Fibroblast of skin of abdomen (primary cell): ENCODE data around the gene FAAP100.

Experiments
- DNase-seq: peaks from one replicate; pipeline ENCODE4 v3.0.0-alpha.2; 2013

The FAAP100 gene

DNA sequence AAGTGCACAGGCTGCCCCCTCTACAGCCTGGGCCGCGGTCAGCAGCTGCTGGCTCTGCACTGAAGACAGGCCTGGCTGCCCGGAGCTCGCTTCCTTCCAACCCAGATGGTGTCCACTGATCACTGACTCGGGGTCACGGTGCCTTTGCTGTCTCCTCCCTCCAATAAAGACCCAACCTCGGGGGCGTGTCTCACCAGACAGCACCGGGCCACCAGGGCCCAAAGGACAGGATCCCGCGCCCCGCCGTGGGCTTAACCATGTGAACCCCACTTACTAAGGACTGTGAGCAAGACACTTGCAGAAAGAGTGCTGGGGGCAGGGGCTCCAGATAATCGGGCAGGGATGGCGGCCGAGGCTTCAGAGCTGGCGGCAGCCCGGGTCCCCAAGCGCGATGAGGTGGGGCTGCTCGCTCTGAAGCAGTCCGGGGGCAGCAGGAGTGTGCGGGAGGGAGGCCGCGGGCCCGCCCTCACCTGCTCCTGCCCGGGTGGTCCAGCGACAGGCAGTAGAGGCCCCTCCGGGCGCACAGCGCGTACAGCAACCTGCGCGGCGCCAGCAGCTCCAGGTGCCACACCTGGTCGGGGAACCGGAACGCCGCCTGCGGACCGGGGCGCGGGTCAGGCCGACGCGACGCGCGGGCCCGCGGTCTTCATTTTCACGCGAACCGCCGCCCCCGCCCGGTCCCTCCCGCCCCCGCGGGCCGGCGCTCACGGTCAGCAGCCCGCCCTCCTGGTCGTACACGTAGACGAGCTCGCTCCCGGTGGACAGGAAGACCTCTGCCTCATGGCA lies 502 bp downstream of the FAAP100 start:
- DNase-seq: no peak

GRCh38 chr17:81550830-81551457 lies 1.2 kb downstream of the FAAP100 start:
- DNase-seq: no peak

GRCh38 chr17:81550285-81550684 lies 1.9 kb downstream of the FAAP100 start:
- DNase-seq: no peak

DNA sequence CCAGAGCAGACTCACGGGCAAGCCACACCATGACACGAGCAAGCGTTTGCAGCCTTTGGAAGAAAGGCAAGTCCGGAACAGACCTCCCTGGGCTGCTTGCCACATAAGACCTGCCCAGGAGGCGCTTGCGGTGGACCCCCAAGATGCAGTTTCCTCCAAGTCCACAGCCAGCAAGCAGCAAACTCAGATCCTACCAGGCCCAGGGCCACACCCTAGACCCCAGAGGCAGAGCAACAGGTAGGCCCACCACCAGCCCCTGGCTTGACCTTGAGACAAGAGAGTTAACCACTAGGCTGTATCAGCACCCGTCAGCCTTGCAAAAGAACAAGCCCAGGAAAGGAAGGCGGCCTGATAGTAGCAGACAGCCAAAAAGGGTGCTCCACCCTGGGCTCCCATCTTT lies 2.3 kb downstream of the FAAP100 start:
- DNase-seq: no peak

- no peak for DNase-seq
Observed at GRCh38 chr17:81549031-81549557, 3.1 kb downstream of the FAAP100 start.

GRCh38 chr17:81547614-81547982 lies 4.6 kb downstream of the FAAP100 start:
- DNase-seq: no peak

DNA sequence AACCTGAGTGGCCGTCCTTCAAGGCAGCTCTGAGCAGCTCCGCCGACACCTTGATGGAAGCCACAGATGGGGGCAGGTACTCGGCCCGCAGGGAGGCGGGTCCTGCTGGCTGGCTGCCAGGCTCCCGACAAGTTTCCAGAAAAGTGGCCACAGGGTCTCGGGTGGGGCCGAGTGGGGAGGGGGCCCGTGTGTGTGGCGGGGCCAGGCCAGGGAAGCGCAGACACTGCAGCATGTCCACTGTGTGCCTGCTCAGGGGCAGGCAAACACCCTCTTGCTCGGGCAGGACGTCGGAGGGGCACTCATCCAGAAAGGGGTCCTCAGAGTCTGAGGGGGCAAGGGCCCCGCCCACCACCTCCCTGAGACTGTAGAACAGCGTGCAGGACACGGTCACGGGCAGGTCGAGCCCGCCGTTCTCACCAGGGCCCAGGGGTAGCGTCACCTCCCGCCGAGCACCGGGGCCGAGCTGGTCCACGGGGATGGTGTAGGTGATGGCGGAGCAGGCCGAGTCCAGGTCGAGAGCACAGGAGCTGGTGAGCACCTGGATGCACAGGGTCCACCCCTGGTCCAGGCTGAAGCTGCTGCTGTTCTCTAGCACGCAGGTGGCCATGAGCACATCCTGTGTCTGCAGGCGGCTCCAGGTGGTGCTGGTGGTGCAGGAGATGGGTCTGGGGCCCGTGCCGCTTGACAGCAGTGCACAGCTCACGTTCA lies 5.1 kb downstream of the FAAP100 start:
- no peak for DNase-seq

DNA sequence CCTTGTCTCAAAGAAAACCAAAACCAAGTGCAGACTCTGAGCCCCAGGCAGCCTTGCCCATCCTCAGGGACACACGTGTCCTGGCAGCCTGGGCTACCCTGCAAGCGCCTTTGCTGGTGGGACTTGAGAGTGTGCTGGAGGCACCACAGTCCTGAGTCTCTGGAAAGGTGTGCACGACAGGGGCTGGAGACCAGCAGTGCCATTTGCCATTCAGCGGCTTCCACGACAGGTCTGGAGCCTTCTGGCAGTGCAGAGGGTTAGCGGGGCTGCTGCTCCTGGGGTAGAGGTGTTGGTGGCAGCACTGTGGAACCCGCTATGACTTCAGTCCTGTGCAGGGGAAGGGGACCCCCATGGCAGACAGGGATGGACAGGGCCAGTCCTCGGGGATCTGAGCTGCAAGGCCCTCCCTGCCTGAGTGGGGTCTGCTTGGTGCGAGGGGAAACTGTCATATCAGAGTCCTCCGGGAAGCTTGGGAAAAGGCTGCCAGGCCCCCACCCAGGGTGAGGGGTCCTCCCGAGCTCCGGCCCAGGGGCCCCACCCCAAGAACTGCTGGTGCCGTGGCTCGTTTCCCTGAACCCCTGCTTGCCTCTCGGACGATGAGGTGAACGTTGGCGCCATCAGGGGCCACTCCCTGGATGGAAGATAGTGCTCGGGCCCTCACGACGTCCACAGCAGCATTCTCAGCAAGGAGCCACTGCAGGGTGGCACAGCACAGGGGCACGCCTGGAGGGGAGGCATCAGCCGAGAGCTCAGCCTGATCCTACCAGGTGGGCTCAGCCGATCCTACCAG lies 6.8 kb downstream of the FAAP100 start:
- DNase-seq: no peak

DNA sequence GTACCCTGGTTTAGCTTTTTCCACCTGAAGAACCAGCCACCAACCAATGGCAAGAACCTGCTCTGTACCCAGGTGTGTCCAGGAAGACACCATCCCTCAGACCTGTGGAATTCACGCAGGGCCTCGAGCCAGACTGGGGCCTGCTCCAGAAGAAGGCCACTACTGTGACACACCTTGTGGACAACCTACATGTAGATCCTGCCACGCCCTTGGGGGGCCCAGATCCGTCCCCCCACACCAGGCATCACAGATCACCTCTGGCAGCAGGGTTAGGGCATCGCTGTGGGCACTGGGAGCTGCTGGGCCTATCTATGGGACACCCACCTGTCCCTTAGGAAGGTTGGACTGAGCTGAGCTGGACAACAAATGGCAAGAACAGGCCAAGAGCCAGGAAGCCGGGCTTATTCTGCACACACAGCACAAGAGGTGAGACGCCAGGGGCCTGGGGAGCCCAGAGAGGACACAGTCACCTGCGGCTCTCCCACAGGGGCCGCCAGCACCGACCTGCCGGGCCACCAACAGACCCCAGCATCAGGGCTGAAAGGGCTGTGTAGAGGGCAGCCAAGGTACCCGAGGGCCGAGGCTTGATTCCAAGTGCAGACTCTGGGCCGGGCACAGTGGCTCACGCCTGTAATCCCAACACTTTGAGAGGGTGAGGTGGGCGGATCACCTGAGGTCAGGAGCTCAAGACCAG lies 7.7 kb downstream of the FAAP100 start:
- DNase-seq: no peak

- no peak for DNase-seq
Observed at GRCh38 chr17:81543756-81544155, 8.4 kb downstream of the FAAP100 start.

DNA sequence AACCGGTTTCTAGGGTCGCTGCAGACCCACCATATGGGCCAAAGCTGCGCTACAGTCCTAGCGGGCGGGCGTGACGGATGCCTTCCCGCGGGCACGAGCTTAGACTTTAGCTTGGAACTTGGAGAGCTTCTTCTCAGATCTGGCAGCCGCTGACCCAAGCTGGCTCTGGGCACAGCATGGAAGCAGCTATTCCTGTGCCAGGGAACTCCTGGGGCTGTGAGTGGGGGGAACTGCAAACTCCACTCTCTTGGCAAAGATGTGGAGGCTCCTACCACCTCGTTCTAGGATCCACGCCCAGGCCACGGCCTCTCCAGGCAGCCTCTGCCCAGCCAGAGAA lies 8.8 kb downstream of the FAAP100 start:
- no peak for DNase-seq

- no peak for DNase-seq
Observed at GRCh38 chr17:81542431-81543338, 9.5 kb downstream of the FAAP100 start.

GRCh38 chr17:81541123-81541522 lies 11.0 kb downstream of the FAAP100 start:
- DNase-seq: no peak

DNA sequence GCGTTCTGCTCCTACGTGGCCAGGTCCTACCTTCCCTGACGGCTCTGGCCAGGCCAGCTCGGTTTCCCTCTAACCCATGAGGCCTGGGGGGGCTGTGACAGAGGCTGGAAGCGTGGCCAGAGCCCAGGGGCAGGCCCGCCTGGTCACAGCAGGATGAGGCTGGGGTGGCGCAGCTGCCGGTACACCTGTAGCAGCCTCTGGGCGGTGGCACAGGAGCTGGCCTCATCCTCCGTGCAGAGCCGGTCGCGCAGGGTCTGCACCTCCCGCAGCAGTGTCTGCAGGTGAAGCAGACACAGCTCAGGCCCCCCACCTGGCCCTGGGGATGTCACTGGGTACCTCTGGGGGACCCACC lies 11.5 kb downstream of the FAAP100 start:
- DNase-seq: no peak

- DNase-seq: no peak
Observed at GRCh38 chr17:81539961-81540675, 12.0 kb downstream of the FAAP100 start.

- no peak for DNase-seq
Observed at GRCh38 chr17:81539571-81539900, 12.6 kb downstream of the FAAP100 start.

DNA sequence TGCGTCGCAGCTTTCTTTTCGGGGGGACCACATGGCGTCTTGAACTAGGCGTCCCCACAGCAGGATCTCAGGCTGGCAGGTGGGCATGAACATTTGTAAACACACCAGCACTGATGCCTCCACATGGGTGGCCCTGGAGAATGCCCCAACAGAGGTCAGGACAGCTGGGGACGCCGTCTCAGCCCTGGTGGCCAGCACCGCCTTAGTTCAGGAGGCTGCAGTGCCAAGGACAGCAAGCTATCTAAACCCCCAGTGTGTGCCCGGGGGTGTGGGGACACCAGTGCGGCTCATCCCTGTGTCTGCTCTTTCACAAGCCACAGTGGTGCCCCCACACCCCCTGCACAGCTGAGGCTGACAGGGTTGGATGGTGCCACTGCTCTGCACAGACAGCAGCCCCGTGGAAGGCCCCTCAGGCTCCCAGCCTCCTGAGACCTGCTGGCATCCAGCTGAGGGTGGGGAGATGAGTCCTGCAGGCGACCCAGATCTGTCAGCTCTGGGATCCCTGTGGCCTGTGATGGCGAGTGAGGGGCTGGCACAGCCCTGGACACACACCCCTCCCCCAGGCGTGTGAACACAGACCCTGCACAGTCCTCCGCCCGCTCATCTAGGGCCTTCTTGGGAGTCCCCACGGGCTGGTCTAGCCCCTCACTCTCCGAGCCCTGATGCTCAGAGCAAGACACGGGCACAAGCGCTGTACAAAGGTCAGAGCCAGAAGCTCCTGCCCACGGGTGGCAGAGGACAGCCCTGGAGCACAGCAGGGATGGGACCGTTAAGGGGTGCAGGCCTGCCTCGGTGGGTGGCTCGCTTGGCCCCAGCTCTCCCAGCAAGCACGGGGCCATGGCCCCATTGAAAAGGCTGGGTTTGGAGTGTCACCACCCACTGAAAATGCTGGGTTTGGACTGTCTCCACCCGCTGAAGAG lies 13.2 kb downstream of the FAAP100 start:
- no peak for DNase-seq

GRCh38 chr17:81537856-81538555 lies 14.1 kb downstream of the FAAP100 start:
- no peak for DNase-seq

- no peak for DNase-seq
Observed at GRCh38 chr17:81537343-81537855, 14.8 kb downstream of the FAAP100 start.
